HepG2 (cell line): Measurements from ENCODE around the gene SLC22A14. TPM values are rescaled to one million over a fixed set of nuclear protein-coding genes. Genes with fewer than 3 reads are reported as not detected.

Experiments
- KMT2A ChIP-seq: sonication (generic); formaldehyde crosslinking; IDR thresholded peaks from 2 replicates; pipeline ENCODE4 v1.4.0; 2020; ENCODE audit warnings: missing genetic modification reagents
- MBD4 ChIP-seq: IDR thresholded peaks from 2 replicates; pipeline ENCODE4 v1.6.1; 2012; ENCODE audit warnings: low read length, inconsistent platforms, borderline replicate concordance
- MIER3 ChIP-seq: IDR thresholded peaks from 2 replicates; pipeline ENCODE4 v1.6.1; 2016; ENCODE audit warnings: missing compliant biosample characterization, borderline replicate concordance
- MLLT10 ChIP-seq: sonication (generic); formaldehyde crosslinking; IDR thresholded peaks from 2 replicates; pipeline ENCODE4 v1.4.0; 2020; ENCODE audit warnings: missing genetic modification reagents
- MXI1 ChIP-seq: IDR thresholded peaks from 3 replicates; pipeline ENCODE4 v1.6.1; 2012; ENCODE audit warnings: low read depth, low read length, inconsistent platforms, borderline replicate concordance
- NPAS2 ChIP-seq: sonication (generic); formaldehyde crosslinking; IDR thresholded peaks from 2 replicates; pipeline ENCODE4 v1.8.0; 2022; ENCODE audit warnings: mild to moderate bottlenecking, missing genetic modification reagents, borderline replicate concordance
- REXO4 ChIP-seq: sonication (generic); formaldehyde crosslinking; IDR thresholded peaks from 2 replicates; pipeline ENCODE4 v1.8.0; 2022; ENCODE audit warnings: missing genetic modification reagents, mild to moderate bottlenecking, borderline replicate concordance
- RXRB ChIP-seq: IDR thresholded peaks from 2 replicates; pipeline ENCODE4 v1.6.1; 2016; ENCODE audit warnings: borderline replicate concordance, missing genetic modification reagents, missing compliant biosample characterization
- SIN3A ChIP-seq: IDR thresholded peaks from 2 replicates; pipeline ENCODE4 v1.6.1; 2011; ENCODE audit warnings: low read depth, mild to moderate bottlenecking, control low read depth, low read length, borderline replicate concordance
- ZEB1 ChIP-seq: IDR thresholded peaks from 2 replicates; pipeline ENCODE4 v1.6.1; 2012; ENCODE audit warnings: mild to moderate bottlenecking, low read depth, inconsistent platforms; ENCODE audit not compliant: insufficient replicate concordance
- ZFP90 ChIP-seq: sonication (generic); formaldehyde crosslinking; IDR thresholded peaks from 2 replicates; pipeline ENCODE4 v1.8.0; 2022; ENCODE audit warnings: missing genetic modification reagents, mild to moderate bottlenecking, inconsistent platforms, borderline replicate concordance
- ZNF225 ChIP-seq: sonication (generic); formaldehyde crosslinking; IDR thresholded peaks from 2 replicates; pipeline ENCODE4 v1.4.0; 2020; ENCODE audit warnings: mild to moderate bottlenecking, missing genetic modification reagents
- ZNF34 ChIP-seq: sonication (generic); formaldehyde crosslinking; IDR thresholded peaks from 2 replicates; pipeline ENCODE4 v1.4.0; 2020; ENCODE audit warnings: mild to moderate bottlenecking, missing genetic modification reagents, borderline replicate concordance
- ZNF558 ChIP-seq: sonication (generic); formaldehyde crosslinking; IDR thresholded peaks from 2 replicates; pipeline ENCODE4 v1.9.0; 2022; ENCODE audit warnings: mild to moderate bottlenecking, missing genetic modification reagents, borderline replicate concordance
- ZNF577 ChIP-seq: sonication (generic); formaldehyde crosslinking; IDR thresholded peaks from 2 replicates; pipeline ENCODE4 v1.4.0; 2020; ENCODE audit warnings: mild to moderate bottlenecking, low read depth, missing genetic modification reagents, borderline replicate concordance
- ZNF652 ChIP-seq: IDR thresholded peaks from 2 replicates; pipeline ENCODE4 v1.6.1; 2016; ENCODE audit warnings: low read depth, borderline replicate concordance
- polyA plus RNA-seq, 8 experiments: library from polyadenylated mRNA; depleted of rRNA in 3 of 8; stranded (reverse) in 7 of 8; unstranded in 1 of 8; fragments of >200 nt; fragmentation: Illumina TruSeq in 4 of 8; extraction: Trizol in 4 of 8; gene quantifications; 2 replicates each; pipeline versions ENCODE4 v1.2.1 to v1.2.3, GENCODE V29; 2011 to 2016; ENCODE audit warnings: low read depth in 4 of 8, missing spikeins in 1 of 8, mixed read lengths in 1 of 8; ENCODE audit not compliant: insufficient read depth in 1 of 8
- total RNA-seq, 5 experiments: library from RNA; depleted of rRNA; stranded (reverse); fragments of >200 nt; fragmentation: Illumina TruSeq; extraction: Trizol; gene quantifications; 2 replicates each; pipeline ENCODE4 v1.2.3, GENCODE V29; 2016; ENCODE audit warnings: low read depth in 1 of 5
- TF ChIP-seq, protein P1 (sequence below): sonication (generic); formaldehyde crosslinking; IDR thresholded peaks from 2 replicates; pipeline ENCODE4 v1.9.0; 2021; ENCODE audit warnings: mild to moderate bottlenecking, missing genetic modification reagents
- TF ChIP-seq, protein P2 (sequence below): sonication (generic); formaldehyde crosslinking; IDR thresholded peaks from 2 replicates; pipeline ENCODE4 v1.4.0; 2020; ENCODE audit warnings: missing genetic modification reagents
- TF ChIP-seq, protein P3 (sequence below): sonication (generic); formaldehyde crosslinking; IDR thresholded peaks from 2 replicates; pipeline ENCODE4 v1.8.0; 2022; ENCODE audit warnings: mild to moderate bottlenecking, missing genetic modification reagents, moderate library complexity

The SLC22A14 gene
- total and polyA plus RNA-seq, 2 of the 13 experiments (the other 11 are each of a cell fraction or from before 2014, with no cell fraction given), result 0.03 TPM; not detected in 1

DNA sequence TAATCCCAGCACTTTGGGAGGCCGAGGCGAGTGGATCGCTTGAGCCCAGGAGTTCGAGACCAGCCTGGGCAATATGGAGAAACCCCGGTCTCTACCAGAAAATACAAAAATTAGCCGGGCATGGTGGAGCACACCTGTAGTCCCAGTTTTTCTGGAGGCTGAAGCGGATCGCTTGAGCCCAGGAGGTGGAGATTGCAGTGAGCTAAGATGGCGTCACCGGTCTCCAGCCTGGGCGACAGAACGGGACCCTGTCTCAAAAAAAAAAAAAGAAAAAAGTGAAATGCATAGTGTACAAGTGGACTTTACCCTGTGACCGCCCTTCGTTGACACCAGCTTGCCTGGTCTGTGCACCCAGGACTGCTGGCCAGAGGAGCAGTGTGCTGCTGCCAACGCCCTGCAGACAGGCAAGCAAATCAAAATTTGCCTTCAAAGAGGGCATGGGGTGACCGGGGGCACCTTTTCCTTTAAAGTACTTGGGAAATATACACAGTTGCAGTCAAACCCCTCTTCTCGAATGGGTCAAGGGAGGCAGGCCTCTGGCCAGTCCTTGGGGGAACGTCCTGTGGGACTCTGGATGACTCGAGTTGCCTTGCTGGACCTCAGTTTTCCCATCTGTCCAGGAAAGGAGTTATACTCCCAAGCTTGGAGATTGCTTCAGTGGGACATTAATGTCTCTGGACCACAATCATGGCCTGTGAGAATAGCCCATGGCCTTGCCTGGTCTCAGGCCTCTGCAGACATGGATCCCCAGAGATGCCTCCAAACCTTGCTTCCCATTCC is 65.5 kb downstream of the SLC22A14 start (continued):
- TF ChIP-seq ZNF558 (CRISPR knock-in tag) (no peak), MXI1 (peak; percentile 10; the same call in 1 of the 3 replicates), ZEB1 (no peak), NPAS2 (CRISPR knock-in tag) (no peak), ZNF34 (CRISPR knock-in tag) (0 out of 2 replicates have a peak, but pooled peaks have one; percentile 17), MBD4 (no peak), REXO4 (no peak), MLLT10 (no peak), ZNF577 (no peak), ZNF652 (no peak), SIN3A (no peak), RXRB (CRISPR knock-in tag) (0 out of 2 replicates have a peak, but pooled peaks have one; percentile 46), KMT2A (CRISPR knock-in tag) (no peak), MIER3 (CRISPR knock-in tag) (no peak), ZFP90 (CRISPR knock-in tag) (0 out of 2 replicates have a peak, but pooled peaks have one; percentile 70), ZNF225 (CRISPR knock-in tag) (no peak)
- TF ChIP-seq, protein P1, sequence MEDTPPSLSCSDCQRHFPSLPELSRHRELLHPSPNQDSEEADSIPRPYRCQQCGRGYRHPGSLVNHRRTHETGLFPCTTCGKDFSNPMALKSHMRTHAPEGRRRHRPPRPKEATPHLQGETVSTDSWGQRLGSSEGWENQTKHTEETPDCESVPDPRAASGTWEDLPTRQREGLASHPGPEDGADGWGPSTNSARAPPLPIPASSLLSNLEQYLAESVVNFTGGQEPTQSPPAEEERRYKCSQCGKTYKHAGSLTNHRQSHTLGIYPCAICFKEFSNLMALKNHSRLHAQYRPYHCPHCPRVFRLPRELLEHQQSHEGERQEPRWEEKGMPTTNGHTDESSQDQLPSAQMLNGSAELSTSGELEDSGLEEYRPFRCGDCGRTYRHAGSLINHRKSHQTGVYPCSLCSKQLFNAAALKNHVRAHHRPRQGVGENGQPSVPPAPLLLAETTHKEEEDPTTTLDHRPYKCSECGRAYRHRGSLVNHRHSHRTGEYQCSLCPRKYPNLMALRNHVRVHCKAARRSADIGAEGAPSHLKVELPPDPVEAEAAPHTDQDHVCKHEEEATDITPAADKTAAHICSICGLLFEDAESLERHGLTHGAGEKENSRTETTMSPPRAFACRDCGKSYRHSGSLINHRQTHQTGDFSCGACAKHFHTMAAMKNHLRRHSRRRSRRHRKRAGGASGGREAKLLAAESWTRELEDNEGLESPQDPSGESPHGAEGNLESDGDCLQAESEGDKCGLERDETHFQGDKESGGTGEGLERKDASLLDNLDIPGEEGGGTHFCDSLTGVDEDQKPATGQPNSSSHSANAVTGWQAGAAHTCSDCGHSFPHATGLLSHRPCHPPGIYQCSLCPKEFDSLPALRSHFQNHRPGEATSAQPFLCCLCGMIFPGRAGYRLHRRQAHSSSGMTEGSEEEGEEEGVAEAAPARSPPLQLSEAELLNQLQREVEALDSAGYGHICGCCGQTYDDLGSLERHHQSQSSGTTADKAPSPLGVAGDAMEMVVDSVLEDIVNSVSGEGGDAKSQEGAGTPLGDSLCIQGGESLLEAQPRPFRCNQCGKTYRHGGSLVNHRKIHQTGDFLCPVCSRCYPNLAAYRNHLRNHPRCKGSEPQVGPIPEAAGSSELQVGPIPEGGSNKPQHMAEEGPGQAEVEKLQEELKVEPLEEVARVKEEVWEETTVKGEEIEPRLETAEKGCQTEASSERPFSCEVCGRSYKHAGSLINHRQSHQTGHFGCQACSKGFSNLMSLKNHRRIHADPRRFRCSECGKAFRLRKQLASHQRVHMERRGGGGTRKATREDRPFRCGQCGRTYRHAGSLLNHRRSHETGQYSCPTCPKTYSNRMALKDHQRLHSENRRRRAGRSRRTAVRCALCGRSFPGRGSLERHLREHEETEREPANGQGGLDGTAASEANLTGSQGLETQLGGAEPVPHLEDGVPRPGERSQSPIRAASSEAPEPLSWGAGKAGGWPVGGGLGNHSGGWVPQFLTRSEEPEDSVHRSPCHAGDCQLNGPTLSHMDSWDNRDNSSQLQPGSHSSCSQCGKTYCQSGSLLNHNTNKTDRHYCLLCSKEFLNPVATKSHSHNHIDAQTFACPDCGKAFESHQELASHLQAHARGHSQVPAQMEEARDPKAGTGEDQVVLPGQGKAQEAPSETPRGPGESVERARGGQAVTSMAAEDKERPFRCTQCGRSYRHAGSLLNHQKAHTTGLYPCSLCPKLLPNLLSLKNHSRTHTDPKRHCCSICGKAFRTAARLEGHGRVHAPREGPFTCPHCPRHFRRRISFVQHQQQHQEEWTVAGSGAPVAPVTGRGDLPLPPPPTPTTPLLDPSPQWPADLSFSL (CRISPR knock-in tag), result no peak
- TF ChIP-seq, protein P2, sequence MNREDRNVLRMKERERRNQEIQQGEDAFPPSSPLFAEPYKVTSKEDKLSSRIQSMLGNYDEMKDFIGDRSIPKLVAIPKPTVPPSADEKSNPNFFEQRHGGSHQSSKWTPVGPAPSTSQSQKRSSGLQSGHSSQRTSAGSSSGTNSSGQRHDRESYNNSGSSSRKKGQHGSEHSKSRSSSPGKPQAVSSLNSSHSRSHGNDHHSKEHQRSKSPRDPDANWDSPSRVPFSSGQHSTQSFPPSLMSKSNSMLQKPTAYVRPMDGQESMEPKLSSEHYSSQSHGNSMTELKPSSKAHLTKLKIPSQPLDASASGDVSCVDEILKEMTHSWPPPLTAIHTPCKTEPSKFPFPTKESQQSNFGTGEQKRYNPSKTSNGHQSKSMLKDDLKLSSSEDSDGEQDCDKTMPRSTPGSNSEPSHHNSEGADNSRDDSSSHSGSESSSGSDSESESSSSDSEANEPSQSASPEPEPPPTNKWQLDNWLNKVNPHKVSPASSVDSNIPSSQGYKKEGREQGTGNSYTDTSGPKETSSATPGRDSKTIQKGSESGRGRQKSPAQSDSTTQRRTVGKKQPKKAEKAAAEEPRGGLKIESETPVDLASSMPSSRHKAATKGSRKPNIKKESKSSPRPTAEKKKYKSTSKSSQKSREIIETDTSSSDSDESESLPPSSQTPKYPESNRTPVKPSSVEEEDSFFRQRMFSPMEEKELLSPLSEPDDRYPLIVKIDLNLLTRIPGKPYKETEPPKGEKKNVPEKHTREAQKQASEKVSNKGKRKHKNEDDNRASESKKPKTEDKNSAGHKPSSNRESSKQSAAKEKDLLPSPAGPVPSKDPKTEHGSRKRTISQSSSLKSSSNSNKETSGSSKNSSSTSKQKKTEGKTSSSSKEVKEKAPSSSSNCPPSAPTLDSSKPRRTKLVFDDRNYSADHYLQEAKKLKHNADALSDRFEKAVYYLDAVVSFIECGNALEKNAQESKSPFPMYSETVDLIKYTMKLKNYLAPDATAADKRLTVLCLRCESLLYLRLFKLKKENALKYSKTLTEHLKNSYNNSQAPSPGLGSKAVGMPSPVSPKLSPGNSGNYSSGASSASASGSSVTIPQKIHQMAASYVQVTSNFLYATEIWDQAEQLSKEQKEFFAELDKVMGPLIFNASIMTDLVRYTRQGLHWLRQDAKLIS (CRISPR knock-in tag), result no peak
- TF ChIP-seq, protein P3, sequence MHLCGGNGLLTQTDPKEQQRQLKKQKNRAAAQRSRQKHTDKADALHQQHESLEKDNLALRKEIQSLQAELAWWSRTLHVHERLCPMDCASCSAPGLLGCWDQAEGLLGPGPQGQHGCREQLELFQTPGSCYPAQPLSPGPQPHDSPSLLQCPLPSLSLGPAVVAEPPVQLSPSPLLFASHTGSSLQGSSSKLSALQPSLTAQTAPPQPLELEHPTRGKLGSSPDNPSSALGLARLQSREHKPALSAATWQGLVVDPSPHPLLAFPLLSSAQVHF (CRISPR knock-in tag), result no peak
